NCI-H2196 (cell line): ENCODE data around the gene PLXNA4.

Experiments
- DNase-seq: peaks from one replicate; lab custom pipeline; 2025; ENCODE audit not compliant: unreplicated experiment; lab: John Stamatoyannopoulos, UW

The PLXNA4 gene

DNA sequence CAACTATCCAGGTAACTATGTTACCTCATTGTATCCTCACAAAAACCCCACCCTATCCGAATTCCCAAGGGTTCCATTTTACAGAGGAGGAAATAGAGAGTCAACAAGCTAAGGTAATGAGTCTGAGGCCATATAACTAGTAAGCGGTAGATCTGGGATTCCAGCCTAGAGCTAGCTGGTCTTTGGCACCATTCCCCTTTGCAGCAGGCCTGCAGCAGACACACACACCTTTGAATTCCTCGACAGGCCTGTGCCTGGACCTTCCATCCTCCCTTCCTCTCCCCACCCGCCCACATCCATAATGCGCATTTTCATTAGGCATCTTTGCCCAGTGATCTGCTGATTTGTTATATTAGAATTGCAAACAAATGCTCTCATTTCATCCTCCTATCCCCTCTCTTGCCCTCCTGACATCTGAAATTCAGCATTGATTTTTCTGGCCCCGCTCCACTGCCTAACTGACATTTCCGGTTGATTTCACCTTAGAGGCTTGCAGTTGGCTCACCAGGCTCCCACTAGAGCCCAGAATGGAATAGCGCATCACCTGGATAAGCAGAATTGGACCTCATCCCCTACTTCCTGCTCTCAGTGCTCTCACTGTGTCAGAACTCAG, 129.5 kb downstream of the PLXNA4 start:
- no peak for DNase-seq

DNA sequence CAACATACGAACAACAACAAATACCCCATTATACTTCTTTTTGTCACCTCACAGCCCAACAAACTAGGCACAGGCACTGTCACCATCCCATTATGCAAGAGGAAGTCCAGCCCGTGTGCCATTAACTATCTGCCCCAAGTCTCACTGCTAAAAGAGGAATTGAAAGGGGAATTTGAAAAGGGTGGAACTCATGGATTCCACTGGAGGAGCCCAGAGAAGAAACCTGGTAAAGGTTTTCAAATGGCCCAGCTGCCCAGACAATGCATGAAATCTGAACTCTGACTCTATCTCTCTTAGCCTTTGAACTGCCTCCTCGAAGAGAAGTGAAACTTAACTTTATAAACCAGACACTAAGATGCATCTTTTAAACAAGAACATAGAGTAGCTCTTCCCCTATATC, 130.0 kb downstream of the PLXNA4 start:
- no peak for DNase-seq

DNA sequence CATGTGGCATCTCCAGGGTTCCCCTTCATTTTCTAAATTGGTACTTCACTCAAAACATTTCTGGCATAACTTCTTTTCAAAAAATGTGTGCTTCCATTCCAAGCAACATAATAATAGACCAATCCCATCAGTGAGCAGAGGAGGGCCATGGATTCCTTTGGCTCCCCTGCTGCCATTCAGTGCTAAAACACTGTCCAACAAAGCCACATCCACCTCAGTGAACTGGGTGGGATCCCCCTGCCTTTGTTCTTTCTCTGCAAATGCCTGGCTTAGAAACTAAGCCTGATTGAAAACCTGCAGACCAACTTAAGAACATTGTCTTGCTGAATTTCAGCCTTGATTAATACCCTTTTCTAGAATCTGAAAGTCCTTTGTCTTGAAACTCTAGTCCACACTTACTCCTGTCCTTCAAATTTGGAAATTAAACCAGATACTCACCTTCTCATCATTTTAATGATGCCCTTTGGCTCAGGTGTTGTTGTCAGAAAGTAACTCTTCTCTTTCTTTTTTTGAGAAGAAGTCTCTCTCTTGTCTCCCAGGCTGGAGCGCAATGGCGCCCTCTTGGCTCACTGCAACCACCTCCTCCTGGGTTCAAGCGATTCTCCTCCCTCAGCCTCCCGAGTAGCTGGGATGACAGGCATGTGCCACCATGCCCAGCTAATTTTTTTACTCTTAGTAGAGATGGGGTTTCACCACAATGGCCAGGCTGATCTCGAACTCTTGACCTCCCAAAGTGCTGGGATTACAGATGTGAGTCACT, 132.3 kb downstream of the PLXNA4 start:
- no peak for DNase-seq

DNA sequence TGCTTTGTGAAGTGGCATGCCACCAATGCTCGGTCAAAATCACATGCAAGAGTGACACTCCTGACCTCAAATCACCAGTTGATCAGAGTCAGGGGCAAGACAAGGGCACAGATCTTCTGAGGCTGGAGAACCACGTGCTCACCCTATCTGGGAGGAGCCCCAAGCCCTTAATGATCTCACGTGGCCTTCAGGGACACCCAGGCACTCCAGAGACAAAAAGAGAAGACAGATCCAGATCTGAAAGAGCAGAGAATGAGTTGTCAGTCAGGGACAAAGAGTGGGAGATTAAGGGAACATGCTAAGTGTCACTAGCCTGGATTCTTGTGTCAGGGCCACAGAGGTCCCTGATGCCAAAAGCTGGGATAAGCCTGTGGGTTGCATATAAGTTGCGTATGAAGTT, 134.3 kb downstream of the PLXNA4 start:
- no peak for DNase-seq

DNA sequence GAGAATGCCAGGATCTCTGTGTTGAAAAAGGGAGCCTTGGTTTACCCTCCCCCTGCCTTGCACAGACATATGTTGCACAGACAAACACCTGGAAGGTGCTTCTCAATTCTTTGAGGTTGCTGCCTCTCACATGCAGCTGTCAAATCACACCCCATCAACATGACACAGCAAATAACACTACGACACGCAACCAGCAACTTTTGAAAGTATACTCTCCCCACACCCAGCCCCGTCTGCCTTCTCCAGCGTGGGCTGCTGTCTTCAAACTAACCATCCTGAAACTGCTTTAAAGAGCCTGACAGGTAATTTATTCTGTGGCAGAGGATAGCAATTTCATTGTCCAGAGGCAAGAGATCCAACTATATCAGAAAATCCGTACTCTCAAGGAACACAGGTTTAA, 136.1 kb downstream of the PLXNA4 start:
- no peak for DNase-seq

DNA sequence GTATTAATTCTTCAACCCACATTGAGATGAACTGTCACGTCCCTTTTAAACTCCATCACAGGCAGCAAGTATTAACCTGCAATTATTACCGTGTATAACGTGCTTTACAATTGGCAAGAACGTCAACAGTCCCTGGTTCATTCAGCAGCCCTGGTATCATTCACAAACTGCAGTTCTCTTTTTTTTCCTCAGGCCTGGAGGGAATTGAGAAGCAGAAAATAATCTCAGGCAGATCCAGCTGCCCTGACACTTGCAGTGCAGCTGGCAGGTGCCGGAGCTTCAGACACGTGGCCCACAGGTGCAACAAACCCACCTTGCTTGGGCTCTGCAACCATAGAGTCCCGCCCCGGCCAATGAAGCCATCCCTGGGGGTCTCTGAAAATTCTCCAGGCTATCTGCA, 137.3 kb downstream of the PLXNA4 start:
- DNase-seq: no peak

DNA sequence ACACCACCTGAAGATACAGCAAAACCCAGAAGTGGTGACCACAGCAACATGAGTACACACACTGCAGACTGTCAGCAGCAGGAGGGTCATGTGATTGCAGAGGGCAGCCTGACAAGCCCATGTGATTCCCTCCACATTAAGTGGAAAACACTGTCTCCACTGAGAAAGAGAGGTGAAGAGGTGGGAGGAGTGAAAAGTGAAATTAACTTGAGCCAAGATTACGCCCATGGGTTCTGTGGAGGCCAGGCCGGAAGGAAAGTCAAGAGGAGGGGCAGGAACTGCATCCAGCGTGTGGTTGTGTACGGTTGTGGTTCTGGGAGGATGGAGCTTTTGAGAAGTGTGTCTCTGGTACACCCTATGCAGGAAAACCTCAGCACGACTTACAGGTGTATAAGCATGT, 138.5 kb downstream of the PLXNA4 start:
- DNase-seq: no peak

DNA sequence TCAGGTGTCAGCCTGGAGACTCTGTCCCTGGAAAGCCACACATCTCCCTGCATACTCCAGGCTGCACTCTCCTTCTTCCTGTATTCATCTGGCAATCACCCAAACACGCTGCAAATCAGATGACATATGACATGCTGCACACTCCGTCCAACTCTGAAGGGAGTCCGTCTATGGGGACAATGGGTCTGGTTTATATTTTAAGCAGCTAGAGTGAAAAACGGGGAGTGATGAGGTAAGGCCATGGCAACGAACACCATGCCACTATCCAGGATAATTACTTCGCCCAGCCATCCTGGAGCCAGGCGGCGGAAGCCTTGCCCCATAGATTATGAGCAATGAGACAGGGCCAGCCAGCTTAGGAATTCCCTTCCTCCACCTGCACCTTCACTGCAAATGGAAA, 140.1 kb downstream of the PLXNA4 start:
- DNase-seq: peak; percentile 62

DNA sequence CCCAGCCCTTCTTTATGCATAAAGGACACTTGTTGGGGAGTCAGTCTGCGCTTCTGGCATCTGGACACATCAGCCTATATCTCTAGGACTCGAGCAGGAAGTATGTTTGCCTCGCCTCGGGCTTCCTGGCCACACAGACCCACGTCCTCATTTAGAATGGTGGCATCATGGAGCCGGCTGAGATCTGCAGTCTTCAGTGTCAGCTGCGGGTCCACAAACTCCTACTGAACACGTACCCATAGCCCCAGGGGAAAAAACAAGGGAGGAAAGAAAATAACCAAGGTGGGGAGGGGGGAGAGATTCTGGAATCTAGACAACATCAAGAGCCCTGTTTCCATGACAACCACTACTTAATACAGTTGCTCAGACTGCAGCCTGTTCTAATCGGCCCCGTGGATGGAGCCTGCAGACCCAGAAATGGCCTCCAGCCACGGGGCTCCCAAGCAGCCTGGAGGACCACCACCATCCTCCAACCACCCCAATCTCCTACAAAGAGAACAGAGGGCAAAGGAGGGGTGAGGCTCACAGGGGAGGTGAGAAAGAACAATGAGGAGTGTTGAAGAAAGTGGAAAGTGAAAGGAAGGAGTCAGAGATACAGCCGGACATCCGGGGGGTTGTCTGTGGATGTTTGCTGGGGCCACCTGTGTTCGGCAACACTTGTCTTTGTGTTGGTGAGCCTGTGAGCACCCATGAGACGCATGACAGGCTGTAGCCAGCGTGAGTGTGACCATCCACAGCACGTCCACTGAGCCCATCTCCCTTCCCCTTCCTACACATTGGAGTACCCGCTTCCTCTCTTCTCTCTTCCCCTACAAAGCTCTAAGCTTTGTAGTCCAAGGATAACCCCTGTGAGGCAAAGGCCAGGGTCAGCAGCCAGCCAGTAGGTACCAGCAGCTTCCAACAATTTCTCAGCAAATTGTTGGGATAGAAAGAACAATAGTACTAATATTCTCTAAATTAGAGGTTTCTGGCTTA, 141.0 kb downstream of the PLXNA4 start:
- DNase-seq: peak; percentile 19

DNA sequence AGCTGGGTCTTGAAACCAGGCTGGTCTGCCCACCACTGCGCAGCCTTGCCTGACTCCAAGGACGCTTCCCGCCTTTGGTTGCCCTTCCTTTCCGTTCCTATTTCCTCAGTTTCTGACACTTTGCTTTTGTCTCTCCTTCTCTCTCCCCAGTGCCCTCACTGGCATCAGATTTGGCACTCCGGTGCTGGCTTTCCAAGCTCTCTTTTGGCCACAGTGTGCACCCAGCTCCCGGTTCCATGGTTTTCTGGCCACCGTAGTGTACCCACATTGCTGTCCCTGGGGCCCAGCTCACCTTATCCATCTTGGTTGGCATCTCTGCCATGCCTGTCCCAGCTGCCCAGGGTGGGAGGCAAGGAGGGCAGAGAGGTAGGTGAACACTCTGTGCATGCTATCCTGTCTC, 142.2 kb downstream of the PLXNA4 start:
- no peak for DNase-seq

DNA sequence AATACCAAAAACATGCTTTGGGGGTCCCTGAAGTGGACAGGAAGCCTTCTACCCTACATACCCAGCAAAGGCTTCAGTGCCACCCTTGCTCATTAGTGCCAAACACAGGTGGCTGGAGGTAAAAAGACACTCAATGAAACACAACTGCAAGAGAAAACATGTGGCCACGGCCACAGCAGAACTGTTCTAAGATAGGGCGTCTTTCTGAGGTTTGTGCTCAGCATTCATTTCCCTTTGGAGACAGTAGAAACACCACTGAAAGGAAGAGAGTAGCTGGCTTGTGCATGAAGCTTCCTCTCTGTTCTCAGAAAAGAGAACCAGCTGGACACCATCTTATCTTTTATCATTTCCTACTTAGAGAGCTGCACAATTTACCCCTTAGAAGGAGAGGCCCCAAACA, 143.0 kb downstream of the PLXNA4 start:
- no peak for DNase-seq

DNA sequence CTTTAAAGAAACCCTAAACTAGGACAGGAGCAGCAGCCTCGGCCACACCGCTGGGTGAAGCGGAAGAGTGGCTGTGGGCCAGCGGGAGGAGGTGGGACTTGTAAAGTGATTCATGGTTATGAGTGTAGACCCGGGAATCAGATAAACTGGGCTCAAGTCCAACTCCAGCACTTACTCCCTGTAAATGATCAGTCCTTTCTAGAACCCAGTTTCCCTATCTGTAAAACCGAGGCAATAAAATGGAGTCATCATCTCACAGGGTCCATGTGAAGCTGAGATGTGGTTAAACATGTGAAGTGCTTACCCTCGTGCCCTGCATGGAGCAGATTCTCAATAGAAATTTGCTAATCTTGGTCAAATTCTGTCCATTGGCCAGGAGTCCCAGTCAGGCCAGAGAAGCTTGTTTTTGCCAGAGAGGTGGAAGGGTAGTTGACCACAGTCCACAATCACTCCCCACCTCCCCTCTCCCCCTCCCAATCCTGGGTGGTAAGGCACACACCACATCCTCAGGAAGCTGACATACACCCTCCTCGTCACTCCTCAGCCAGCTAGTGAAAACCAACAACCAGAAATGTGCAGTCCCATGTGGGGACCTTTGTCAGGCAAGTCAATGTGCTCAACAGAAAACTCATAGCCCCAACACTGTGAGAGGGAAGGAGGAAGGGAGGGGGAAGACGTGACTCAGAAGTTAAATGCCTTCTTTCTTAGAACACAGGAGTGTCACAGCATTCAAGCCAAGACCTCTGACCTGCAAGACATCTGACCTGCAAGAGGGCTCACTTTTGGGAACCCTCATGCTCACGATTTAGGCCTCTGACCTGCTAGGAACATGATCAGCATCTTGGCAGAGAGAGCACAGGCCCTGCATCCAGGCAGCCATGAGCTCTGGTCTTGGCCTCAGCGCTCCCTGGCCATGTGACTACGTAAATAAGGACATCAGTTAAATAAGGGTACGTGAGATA, 145.1 kb downstream of the PLXNA4 start:
- no peak for DNase-seq

DNA sequence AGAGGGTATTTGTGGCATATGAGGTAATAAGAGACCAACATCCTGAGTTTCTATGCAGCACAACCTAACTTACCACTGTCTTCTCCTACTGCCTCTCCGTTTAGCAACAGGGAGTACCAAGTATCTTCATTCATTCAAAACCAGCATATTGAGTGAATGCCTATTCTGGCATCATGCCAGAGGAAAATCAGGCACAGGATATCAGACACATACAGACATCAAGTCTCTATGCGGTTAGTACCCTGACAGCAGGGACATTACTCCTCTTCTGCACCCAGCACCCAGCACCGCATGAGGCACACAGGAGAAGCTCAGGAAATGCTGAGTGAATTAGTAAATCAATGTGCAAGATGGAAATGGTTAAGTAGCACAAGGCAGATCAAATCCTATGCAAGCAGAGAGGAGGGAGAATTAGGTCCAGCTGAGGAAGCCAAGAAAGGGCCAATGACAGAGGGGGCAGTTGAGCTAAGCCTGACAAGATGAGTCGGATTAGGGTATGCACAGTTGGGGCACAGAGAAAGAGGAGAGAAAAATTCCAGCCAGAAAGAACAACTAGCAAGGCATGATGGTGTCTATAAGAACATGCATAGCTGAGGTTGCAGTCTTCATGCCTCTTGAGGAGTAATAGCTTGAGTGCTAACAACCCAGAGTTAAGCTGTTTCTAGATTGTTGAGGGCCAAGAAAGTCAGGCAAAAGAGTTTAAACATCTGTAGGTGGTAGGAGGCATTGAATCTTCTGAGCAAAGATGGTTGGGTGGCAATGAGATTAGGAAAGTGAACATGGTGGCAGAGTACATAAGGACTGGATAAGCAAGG, 146.0 kb downstream of the PLXNA4 start:
- no peak for DNase-seq

DNA sequence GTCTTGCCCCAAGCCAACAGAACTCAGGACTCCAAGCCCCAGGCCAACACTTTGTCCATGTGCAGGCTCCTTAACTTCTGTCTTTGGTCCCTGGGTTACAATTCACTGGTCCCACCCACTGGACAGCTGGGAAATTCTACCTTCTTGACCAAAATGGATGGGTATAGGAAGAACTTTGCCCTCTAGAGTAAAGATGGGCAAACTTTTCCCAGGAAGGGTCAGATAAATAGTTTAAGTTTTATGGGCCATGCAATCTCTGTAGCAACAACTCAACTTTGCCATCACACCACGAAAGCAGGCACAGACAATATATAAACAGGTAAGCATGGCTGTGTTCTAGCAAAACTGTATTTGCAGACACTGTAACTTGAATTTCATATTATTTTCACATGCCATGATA, 147.1 kb downstream of the PLXNA4 start:
- DNase-seq: no peak

DNA sequence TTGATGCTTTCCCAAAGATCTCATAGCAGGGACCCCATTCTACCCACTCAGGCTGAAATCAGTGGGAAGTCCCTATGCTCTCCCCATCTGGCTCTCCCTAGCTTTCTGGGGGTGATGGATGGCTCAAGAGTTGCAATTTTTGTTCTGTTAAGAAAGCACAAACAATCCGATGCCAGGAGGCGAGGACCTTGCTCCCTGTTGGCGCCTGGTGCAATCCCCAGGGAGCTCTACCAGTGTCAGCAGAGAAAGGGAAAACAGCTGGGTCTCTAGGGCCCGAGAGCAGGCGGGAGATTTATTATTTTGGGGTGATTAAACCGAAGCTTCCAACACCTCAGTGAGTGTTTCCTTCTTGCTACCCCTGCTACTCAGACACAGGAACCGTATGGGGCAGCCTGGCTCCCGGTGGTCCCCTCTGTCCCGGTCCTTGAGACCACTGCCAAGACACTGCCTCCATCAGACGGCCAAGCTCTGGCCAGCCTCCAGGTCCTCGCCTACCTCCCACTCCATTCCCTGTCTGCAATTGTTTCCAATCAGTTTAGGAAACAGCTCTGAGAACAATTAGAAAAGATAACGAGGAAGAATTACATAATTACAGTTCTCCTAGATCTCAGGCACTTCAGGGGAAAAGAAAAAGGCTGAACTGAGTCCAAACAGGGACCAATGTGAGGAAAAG, 147.9 kb downstream of the PLXNA4 start:
- no peak for DNase-seq

DNA sequence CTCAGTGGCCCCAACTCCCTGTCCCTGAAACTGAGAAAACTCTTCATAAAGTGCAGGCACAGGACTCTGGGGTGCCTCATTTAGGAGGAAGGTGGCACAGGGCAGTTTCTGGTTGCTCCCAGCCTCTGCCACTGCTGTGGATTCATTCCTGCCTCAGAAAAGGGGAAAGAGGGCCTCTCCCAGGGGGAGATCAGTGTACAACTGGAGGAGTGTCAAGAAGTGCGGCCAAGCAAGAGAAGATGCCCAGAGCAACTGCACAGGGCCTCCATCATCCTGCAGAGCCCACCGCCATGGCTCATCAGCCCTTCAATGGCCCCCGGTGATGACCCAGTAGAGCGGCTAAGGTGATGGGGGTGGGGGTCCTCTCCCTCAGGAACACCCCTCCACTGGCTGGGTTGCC, 150.3 kb downstream of the PLXNA4 start:
- DNase-seq: no peak

DNA sequence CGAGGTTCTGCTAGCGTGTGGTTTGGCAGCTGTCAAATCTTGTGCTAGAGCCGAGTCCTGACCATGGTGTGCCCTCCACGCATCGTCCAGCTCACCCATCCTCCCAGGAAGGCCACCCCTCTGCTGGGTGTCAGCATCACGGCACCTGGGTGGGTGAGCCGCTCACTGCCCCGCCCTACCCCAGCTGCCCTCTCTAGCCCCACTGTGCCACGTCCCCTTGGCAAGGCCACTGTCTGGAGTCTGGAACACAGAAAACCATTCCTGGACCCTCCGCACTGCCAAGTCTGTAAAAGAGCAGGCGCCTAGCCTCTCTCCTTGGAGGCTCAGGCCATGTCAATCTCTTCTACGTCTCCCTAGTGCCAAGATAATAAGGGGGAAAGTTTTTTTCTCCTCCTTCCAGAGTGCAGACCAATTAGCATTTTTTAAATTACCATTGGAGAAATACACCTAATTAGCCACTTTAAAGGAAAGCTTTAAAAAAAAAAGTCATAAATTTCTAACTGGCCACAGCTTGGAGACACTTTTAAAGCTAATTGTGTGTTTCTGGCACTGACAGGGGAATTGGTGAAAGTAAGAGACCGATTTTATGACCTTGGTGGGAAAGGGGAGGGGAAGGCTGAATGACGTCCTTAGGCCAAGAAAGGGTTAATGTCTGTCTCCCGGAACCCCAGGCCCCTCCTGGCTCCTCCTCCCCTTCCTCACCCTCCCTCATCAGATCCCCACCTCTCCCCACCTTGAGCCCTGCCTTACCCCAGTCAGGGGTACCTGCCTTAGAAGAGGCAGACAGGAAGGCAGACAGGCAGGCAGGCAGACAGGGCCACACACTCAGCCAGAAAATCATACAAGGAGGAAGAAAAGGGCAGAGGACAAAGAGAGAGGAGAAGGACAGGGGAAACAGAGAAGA, 151.2 kb downstream of the PLXNA4 start:
- DNase-seq: no peak

DNA sequence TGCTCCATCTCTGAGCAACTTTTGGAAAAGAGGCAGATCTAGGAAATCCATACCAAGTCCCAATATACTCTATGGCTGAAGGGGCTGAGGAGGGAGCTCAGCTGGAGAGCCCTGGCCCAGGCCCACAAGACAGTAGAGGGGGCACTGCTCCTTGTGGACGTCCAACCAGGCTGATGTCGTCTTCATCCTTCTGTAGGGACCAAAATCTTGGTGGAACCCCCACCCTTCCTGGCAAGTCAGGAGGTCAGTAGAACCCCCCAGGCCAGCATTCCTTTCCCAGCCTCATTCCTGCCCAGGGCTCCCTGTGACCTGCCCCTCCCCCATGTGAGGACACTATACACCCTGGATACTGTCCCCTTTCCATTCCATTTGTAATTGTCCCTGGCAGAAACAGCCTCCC, 152.0 kb downstream of the PLXNA4 start:
- no peak for DNase-seq
